NCI-H2107 treated with DMSO at 0.1 percent for 48 hours (cell line): ENCODE measurements around the gene EYS.
"Not testable (repeated sequence)": the region's sequence is repeated elsewhere in the genome, so short reads cannot be mapped to it uniquely, and the experiment has no call there.

Experiments
- DNase-seq: peaks from one replicate; lab custom pipeline; 2025; ENCODE audit not compliant: unreplicated experiment; lab: John Stamatoyannopoulos, UW

EYS gene

GRCh38 chr6:65637289-65638046 is 69.6 kb downstream of the EYS start:
- DNase-seq: no peak

- DNase-seq: no peak
These were observed 73.5 kb downstream of the EYS start for GRCh38 chr6:65633501-65633900.

- no peak for DNase-seq
These were observed 75.3 kb downstream of the EYS start for GRCh38 chr6:65631711-65632110.

- not testable (repeated sequence) for DNase-seq
These were observed 79.5 kb downstream of the EYS start for GRCh38 chr6:65627434-65627999.

GRCh38 chr6:65627015-65627414 is 80.0 kb downstream of the EYS start:
- no peak for DNase-seq

- DNase-seq: no peak
These were observed 83.5 kb downstream of the EYS start for GRCh38 chr6:65623566-65623965.

GRCh38 chr6:65610746-65611145 is 96.3 kb downstream of the EYS start:
- DNase-seq: no peak

- DNase-seq: no peak
These were observed 111.5 kb downstream of the EYS start for GRCh38 chr6:65595540-65595939.

GRCh38 chr6:65570340-65570739 is 136.7 kb downstream of the EYS start:
- no peak for DNase-seq

GRCh38 chr6:65569505-65569904 is 137.5 kb downstream of the EYS start:
- no peak for DNase-seq

GRCh38 chr6:65569056-65569455 is 138.0 kb downstream of the EYS start:
- DNase-seq: not testable (repeated sequence)

- DNase-seq: no peak
These were observed 140.9 kb downstream of the EYS start for GRCh38 chr6:65566117-65566516.

- no peak for DNase-seq
These were observed 149.0 kb downstream of the EYS start for GRCh38 chr6:65558071-65558470.

- DNase-seq: peak; percentile 86
These were observed 149.8 kb downstream of the EYS start for GRCh38 chr6:65557224-65557623.

- no peak for DNase-seq
These were observed 160.1 kb downstream of the EYS start for GRCh38 chr6:65546894-65547293.

- no peak for DNase-seq
These were observed 161.1 kb downstream of the EYS start for GRCh38 chr6:65545920-65546319.

- DNase-seq: no peak
These were observed 168.4 kb downstream of the EYS start for GRCh38 chr6:65538644-65539043.

GRCh38 chr6:65537600-65537999 is 169.4 kb downstream of the EYS start:
- DNase-seq: no peak

- no peak for DNase-seq
These were observed 175.5 kb downstream of the EYS start for GRCh38 chr6:65531533-65531932.

GRCh38 chr6:65524232-65524631 is 182.8 kb downstream of the EYS start:
- DNase-seq: no peak

- DNase-seq: peak; percentile 2
These were observed 201.3 kb downstream of the EYS start for GRCh38 chr6:65505736-65506135.

GRCh38 chr6:65501045-65501444 is 206.0 kb downstream of the EYS start:
- DNase-seq: no peak

- not testable (repeated sequence) for DNase-seq
These were observed 223.4 kb downstream of the EYS start for GRCh38 chr6:65483652-65484051.
